Fibroblast of skin of left quadriceps (primary cell): ENCODE results near the gene RGL3.
A peak's percentile ranks its signal among the peaks of the same experiment; 100 is the strongest.
"Not testable (repeated sequence)": the region's sequence is repeated elsewhere in the genome, so short reads cannot be mapped to it uniquely, and the experiment has no call there.

Source experiments
- DNase-seq, 2 experiments: peaks; one replicate each; pipeline ENCODE4 v3.0.0-alpha.2; 2013; ENCODE audit warnings: low read depth in 2 of 2

Gene RGL3

GRCh38 chr19:11450570-11451326 is 31.6 kb upstream of the RGL3 start:
- DNase-seq: no peak

- no peak for DNase-seq
These were observed 29.9 kb upstream of the RGL3 start for GRCh38 chr19:11448923-11449554.

- no peak for DNase-seq
These were observed 29.3 kb upstream of the RGL3 start for GRCh38 chr19:11448410-11448809.

- no peak for DNase-seq
These were observed 28.5 kb upstream of the RGL3 start for GRCh38 chr19:11447347-11448262.

GRCh38 chr19:11446652-11447301 is 27.7 kb upstream of the RGL3 start:
- DNase-seq: no peak

- DNase-seq: no peak
These were observed 27.1 kb upstream of the RGL3 start for GRCh38 chr19:11446271-11446651.

GRCh38 chr19:11445141-11445540 is 26.0 kb upstream of the RGL3 start:
- no peak for DNase-seq

GRCh38 chr19:11444059-11444458 is 24.9 kb upstream of the RGL3 start:
- DNase-seq: no peak

GRCh38 chr19:11437955-11438354 is 18.8 kb upstream of the RGL3 start:
- no peak for DNase-seq

- DNase-seq: no peak
These were observed 16.8 kb upstream of the RGL3 start for GRCh38 chr19:11435833-11436313.

GRCh38 chr19:11435057-11435832 is 16.1 kb upstream of the RGL3 start, which contains the start of the genes ODAD3 and PRKCSH:
TSS of gene ODAD3 (minus strand) at chr19:11435121. CDS start at chr19:11435016, 105 bp downstream.
TSS of gene PRKCSH (plus strand) at chr19:11435635. CDS start at chr19:11436118, 483 bp downstream.
- DNase-seq: peak; percentile 100

GRCh38 chr19:11434703-11435056 is 15.6 kb upstream of the RGL3 start:
- DNase-seq: no peak

- not testable (repeated sequence) for DNase-seq
These were observed 14.4 kb upstream of the RGL3 start for GRCh38 chr19:11433526-11433925.

- no peak for DNase-seq
These were observed 7.5 kb upstream of the RGL3 start for GRCh38 chr19:11426656-11427055.

- no peak for DNase-seq
These were observed 6.8 kb upstream of the RGL3 start for GRCh38 chr19:11425719-11426457.

- DNase-seq: no peak
These were observed 4.7 kb upstream of the RGL3 start for GRCh38 chr19:11423791-11424181.

GRCh38 chr19:11423164-11423790 is 4.2 kb upstream of the RGL3 start:
- no peak for DNase-seq

GRCh38 chr19:11422163-11423065 is 3.3 kb upstream of the RGL3 start:
- DNase-seq: no peak
